HG03064 (cell line): ENCODE measurements around the gene GPR3.

Source experiments
- ATAC-seq: cut with Tn5 transposase; IDR thresholded peaks from one replicate; pipeline ENCODE4 v1.9.1; 2021; ENCODE audit warnings: low read depth; ENCODE audit not compliant: unreplicated experiment

Gene GPR3

DNA sequence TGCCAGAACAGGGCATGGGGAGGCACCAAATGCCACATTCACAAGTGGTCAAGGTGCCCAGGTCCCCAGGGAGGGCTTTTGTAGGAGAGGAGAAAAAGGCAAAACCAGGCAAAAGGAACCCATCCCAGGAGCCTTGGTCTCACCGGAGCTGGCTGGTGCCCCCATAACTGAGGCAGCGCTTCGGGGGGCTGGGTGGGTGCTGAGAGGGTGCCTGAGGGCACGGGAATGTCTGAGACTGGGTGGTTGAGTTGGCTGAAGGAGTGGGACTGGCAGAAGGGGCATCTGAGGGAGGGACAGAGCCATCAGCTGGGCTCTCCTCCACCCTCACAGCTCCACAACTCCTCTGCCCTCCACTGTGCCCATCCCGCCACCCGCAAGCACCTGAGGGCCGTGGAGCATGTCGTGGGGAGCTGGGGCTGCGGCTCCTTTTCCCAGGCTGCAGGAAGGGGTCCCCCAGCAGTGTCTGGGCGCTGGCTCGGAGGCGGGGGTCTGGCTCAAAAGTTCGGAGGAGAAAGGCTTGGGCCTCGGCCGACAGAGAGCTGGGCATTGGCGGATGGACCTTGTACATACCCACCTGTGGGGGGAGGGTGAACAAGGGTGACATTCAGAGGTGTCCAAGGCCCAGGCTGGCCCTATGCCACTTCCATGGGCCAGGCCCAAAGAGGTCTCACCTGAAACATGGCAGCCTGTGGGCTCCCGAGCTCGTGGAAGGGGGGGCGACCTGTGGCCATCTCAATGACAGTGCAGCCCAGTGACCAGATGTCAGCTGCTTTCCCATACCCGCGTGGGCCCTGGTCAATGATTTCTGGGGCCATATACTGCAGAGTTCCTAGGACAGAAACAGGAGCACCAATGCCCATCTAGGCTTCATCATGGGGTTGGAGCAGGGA is 34.1 kb upstream of the GPR3 start:
- ATAC-seq = no peak

GRCh38 chr1:27358928-27359313 is 33.5 kb upstream of the GPR3 start:
- ATAC-seq = no peak

DNA sequence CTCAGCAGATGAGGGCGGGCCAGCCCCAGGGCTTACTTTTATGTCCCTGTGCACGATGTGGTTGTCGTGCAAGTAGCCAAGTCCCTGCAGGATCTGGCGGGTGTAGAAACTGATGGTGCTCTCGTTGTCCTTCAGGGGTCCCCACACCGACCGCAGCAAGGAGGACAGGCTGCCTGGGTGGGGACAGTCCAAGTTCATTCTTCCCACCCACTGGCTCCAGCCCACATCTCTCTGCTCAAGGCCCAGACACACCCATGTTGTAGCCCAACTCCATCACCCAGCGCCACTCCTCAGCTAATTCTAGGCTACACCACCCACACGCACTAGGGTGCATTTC is 32.6 kb upstream of the GPR3 start:
- ATAC-seq = no peak

DNA sequence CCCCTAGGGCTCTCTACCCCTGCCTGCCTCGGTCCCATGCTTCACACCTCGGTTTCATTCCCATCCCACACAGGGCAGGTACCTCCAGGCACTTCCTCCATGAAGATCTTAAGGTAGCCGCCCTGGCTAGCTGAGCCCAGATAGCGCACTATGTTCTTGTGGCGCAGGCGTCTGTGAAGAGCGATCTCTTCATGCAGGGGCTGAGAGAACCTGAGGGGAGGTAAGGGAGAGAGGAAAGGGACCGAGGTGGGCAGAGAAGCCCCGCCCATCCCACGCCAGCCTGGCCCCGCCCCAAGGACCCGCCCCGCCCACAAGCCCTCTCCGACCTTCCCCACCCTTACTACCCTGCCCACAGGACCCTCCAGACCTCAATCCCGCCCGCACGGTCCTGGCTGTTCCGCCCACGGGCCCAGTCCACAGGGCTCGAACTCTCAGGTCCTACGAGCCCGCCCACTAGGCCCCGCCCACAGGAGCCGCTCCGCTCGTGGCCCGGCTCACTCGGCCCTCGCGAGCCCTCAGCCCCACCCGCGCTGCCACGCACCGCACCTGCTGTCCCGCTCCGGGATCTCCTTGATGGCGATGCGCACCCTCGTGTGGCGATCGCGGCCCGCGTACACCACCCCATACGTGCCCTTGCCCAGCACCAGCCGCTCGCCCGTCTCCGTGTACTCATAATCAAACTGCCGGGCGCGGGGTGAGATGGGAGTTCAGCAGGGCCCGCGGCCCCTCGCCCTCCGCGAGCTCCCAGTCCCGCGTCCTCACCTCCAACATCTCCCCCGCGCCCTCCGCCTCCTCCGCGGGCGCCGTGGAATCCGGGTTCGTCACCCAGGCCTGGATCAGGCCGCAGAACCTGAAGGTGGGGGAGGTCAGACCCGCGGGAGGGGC is 32.0 kb upstream of the GPR3 start:
- no peak for ATAC-seq

GRCh38 chr1:27361044-27361402 is 31.4 kb upstream of the GPR3 start:
- no peak for ATAC-seq

DNA sequence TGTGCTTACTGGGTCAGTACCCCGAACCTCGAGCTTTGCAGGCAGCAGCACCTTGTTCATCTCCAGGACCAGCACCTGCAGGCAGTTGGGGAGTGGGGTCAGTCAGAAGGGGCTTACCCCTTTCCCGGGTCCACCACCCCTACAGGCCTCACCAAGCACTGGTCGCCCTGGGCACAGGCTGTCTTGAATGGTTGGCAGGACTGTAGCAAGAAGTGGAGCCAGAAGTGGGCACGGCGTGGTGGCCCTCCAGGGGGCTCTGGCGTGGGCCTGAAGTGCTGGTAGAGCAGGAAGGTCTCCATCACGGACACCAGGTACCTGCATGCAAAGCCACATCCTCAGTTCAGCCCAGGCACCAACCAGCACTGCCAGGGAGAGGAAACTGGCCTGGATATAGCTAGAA is 30.9 kb upstream of the GPR3 start:
- ATAC-seq = no peak

- no peak for ATAC-seq
Measured at GRCh38 chr1:27363766-27364695, 28.4 kb upstream of the GPR3 start.

- no peak for ATAC-seq
Measured at GRCh38 chr1:27364696-27365371, 27.6 kb upstream of the GPR3 start.

DNA sequence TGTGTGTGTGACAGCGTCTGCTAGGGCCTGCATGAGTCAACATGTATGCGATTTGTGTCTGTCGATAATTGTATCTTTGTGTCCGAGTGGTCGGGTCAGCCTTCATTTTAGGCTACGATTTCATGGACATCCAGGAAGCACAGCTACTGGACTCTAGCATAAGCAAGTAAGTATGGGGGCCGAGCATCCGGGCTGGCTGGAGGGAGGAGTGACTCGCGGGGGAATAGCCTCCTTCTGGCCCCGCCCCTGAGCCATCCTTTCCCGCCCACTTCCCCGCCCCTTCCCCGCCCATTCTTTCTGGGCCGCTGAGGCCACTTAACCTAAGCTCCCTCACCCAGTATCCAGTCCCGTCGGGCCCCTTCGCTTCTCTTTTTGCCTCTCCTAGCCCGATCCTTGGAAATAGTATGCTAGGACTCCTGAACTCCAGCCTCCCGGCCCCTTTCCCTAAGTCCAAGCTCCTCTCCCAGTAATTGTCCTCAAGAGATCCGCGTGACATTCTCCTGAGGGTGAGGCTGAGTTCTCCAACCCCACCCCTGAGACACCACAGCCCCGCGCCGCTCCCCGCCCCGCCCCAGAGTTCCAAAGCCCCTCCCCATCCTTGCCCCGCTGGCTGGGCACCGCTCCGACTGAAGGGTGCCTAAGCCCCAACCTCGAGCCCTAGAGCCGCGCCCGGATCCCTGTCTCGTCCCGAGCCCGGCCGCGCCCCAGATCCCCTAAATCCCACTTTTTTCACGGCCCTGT is 26.9 kb upstream of the GPR3 start:
- no peak for ATAC-seq

DNA sequence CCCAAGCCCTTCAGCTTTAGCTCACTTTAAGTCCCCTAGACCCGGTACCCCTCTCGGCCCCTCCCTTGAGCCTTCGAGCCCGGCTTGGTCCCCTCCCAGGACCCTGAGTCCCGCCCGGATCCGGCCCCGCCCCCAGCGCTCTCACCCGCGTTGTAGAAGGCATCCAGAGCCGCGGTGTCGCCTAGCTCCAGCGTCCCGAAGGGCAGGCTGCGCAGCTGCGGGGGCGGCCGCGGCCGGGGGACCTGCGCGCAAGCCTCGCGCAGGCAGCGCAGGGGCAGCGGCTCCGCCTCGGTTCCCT is 26.4 kb upstream of the GPR3 start:
- ATAC-seq = no peak

GRCh38 chr1:27366411-27367159 is 25.8 kb upstream of the GPR3 start, which contains the start of gene MAP3K6:
Gene MAP3K6 (minus strand): TSS chr1:27366961. CDS start chr1:27366597, 364 bp downstream.
- no peak for ATAC-seq

DNA sequence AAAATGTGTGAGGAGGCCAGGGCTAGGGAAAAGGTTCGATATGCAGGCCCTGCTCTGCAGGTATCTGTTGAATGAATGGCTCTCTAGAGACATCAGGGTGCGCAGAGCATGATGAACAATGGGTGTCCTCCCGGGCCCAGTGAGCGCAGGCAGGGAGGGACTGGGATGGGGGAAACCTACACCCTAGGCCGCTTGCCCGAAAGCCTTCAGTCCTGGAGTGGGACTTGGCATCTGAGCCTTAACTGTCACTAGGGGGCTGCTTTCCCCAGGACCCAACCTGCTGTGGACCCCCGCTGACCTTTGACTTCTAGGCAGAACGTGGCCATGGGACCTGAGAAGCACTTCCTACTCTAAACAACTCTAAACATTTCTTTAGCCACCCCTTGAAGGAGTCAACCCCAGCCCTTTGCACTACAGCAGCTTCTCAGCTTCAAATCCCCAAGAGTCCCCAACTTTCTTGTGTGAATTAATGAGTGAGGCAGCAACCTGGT is 25.2 kb upstream of the GPR3 start:
- no peak for ATAC-seq

DNA sequence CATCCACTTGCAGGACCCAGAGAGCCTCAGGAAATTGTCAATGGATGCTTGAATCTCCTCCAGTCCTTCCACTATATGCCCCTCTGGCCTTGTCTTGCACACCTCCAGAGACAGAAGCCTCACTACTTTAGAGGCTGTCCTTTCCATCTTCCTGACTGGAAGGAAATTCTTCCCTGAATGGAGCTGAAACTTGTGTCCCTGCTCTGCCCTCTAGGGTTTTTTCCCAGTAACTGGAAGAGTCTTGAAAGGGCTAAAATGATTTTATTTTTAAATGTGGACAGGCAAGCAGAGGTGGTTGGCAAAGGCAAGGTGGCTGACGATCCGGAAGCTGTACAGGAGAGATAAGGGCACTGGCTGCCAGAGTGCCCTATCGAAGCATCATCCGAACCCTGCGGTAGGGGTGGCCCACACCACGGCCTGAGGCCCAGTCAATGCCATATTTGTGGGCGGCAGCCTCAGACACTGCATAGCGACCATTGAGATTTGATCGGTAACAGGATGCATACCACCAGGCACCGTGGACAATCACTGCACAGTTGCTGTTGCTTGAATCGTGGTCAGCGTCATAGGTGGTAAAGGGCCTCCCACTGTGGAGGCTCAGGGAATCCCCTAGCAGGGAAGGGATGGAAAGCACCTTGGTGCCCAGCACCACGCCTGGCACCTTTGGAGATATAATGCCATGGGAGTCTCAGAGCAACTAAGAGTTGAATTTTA is 23.4 kb upstream of the GPR3 start:
- no peak for ATAC-seq

- ATAC-seq = no peak
Measured at GRCh38 chr1:27372022-27372807, 20.2 kb upstream of the GPR3 start.

- ATAC-seq = no peak
Measured at GRCh38 chr1:27372808-27373690, 19.4 kb upstream of the GPR3 start.

DNA sequence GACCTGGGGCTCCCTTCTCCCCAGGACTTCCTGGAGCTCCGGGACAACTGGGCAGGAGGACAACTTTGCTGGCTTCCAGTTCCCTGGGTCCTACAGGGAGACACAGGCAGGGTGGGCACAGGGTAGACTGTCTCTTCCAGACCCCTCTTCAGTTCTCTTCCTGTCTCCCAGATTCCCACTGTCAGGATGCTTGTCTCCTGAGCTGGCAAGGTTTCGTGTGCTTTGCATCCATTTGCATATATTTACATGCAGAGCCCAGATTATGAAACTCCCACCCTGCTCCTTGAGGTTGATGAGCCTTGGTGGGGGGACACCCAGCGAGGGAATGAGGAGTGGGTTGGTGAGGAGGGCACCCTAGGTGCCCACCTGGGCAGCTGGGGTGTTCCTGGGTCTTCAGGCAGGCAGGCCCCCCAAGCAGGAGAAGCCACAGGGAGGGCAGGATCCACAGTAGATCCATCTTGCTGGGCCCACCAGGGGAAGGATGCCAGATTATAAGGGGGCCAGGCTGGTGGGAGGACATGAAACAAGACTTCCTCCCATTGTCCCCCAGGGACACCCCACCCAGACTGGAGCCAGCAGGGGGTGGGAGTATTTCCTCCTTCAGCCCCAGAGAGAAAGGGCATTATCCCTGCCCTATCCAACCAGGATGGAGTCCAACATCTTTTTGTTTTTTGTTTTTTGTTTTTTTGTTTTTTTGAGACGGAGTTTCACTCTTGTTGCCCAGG is 17.9 kb upstream of the GPR3 start, which contains the start of gene FCN3:
Gene FCN3, minus strand, starts transcription at position 463 of the 725 bp plus-strand sequence. Its CDS starts 6 bp downstream, at position 457.
- ATAC-seq = no peak
